Fibroblast of the aortic adventitia (primary cell): ENCODE measurements around the gene PAPSS1. TPM values are rescaled to one million over a fixed set of nuclear protein-coding genes. Genes with fewer than 3 reads are reported as not detected.
"Not testable (repeated sequence)": the region's sequence is repeated elsewhere in the genome, so short reads cannot be mapped to it uniquely, and the experiment has no call there.

ENCODE experiments used
- DNase-seq: peaks from one replicate; pipeline ENCODE4 v3.0.0-alpha.2; 2010; ENCODE audit warnings: low read depth
- H3K4me3 ChIP-seq: 2 replicates; pipeline ENCODE4 v1.5.1; 2011; ENCODE audit warnings: low read depth, mild to moderate bottlenecking, control low read depth, low read length, moderate library complexity
- CTCF ChIP-seq: IDR thresholded peaks from 2 replicates; pipeline ENCODE4 v1.5.1; 2011; ENCODE audit warnings: mild to moderate bottlenecking, low read length, control low read depth, inconsistent platforms; ENCODE audit not compliant: insufficient read depth
- total RNA-seq: library from RNA; depleted of rRNA; stranded (reverse); fragments of >200 nt; gene quantifications from 2 replicates; pipeline ENCODE4 v1.2.3, GENCODE V29; 2012; ENCODE audit warnings: low replicate concordance

The PAPSS1 gene
- total RNA-seq, 1 donor: 62.0 TPM

DNA sequence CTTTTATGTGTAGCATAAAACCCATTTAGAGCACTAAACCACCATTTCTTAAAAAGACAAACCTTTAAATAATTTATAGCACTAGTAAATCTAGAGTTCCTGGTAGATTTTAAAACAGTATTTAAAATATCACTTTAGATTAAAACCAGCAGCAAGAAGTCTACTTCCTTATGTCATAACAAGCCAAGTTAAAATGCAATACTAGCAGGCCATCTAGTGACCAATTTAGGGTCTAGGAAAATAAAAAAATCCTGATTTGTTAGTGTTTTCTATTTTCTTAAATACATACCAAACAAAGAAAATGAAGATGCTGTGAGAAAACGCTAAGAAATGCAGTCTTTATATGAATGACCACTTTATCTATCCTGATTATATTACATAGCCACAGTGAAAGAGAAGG lies 53.9 kb downstream of the PAPSS1 start:
- no peak overlapping the region for H3K4me3 ChIP-seq
- peak; percentile 38 for TF ChIP-seq CTCF
- DNase-seq: peak; percentile 65

- TF ChIP-seq CTCF: no peak
- H3K4me3 ChIP-seq: no peak overlapping the region
- DNase-seq: peak; percentile 28
Observed at GRCh38 chr4:107665001-107665400, 55.0 kb downstream of the PAPSS1 start.

DNA sequence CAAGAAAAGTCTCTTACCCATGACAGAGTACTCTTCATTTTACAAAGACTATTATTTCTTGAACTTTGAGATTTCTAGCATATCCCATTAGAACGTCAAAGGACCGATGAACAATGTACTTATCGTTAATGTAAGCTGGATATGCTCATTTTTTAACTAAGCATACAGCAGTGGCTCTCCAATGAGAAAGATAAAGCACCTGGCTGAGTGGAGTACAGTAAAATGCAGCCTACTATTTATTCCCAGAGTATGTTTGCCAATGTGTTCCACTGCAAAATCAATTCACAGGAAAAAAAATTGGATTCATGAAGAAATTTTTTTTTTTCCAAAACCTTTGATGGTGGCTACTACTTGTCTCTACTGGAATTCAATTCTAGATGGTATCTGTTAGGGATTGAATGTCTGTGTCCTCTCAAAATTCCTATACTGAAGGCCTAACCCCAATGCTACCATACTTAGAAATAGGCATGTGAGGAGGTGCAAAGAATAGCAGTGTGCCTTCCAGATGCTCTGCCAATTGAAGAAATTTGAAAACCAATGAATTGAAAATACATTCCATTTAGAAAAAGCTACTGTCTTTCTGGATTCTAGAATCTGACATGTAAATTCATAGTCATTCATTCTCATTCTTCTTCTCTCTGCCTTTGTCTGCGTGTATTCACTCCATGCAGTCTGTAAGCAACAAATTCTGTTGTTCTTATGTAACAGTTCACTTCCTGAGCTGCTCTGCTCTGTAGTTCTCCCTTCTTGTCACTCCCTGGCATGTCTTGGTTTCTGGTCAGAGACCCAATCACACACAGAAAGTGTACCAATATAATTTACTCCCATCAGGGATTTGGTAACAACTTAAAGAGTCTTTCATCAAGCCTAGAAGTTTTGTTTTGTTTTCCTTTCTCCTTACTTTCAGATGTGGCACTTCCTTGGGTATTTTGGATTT lies 61.4 kb downstream of the PAPSS1 start:
- H3K4me3 ChIP-seq: no peak overlapping the region
- TF ChIP-seq CTCF: no peak
- DNase-seq: no peak

GRCh38 chr4:107655289-107655688 lies 64.7 kb downstream of the PAPSS1 start:
- no peak for DNase-seq
- H3K4me3 ChIP-seq: no peak overlapping the region

DNA sequence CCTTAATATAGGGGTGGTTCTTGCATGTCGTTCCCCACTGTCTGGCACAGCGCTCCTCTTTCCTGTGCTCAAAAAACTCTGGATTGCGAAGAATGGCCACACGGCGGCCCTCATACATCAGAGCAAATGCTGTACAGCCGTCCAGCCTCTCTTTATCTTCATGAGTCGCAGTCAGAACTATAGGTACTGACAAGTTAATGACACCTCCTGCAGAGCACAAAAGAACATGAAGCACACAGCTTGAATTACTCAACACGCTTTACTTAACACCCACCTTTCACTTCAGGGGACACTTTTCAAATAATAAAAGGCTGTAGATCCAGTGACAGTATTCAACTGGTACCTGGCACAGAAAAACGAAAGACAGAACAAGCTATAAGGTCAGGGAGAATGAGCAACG lies 65.3 kb downstream of the PAPSS1 start:
- no peak for DNase-seq
- no peak for TF ChIP-seq CTCF

More at GRCh38 chr4:107655289-107655688, 64.7 kb downstream of the PAPSS1 start:
- TF ChIP-seq CTCF: no peak

GRCh38 chr4:107651408-107651807 lies 68.6 kb downstream of the PAPSS1 start:
- not testable (repeated sequence) for H3K4me3 ChIP-seq, DNase-seq

More for the DNA sequence above, 65.3 kb downstream of the PAPSS1 start:
- no peak overlapping the region for H3K4me3 ChIP-seq

DNA sequence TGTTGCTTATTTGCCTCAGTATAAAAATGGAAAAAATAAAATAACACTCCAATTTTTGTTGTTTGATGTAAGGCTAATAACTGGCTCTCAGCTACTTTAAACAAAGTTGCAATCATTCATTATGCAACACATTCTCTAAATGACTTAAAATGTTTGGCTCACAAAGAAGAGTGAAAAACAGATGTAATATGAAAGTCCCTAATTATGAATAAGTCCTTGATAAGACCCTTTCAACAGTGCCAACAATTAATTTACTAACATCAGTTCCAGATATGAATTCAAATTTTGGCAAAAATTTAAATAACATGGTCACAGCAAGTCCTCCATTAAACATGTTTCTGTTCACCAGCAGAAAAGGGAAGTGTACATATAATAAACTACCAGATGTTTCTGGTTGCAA lies 69.8 kb downstream of the PAPSS1 start:
- DNase-seq: peak; percentile 8
- no peak overlapping the region for H3K4me3 ChIP-seq
- TF ChIP-seq CTCF: no peak
